ENCODE measurements around the gene PIP4K2A. TPM values are rescaled to one million over a fixed set of nuclear protein-coding genes. Genes with fewer than 3 reads are reported as not detected.

The PIP4K2A gene
- total and polyA plus RNA-seq, 2 donors (not counting 3 experiments of a cell fraction or from before 2014, with no cell fraction given) = 11.8 to 32.6 TPM

GRCh38 chr10:22693860-22694259 is 20.5 kb downstream of the PIP4K2A start:
- TF ChIP-seq, protein P1, sequence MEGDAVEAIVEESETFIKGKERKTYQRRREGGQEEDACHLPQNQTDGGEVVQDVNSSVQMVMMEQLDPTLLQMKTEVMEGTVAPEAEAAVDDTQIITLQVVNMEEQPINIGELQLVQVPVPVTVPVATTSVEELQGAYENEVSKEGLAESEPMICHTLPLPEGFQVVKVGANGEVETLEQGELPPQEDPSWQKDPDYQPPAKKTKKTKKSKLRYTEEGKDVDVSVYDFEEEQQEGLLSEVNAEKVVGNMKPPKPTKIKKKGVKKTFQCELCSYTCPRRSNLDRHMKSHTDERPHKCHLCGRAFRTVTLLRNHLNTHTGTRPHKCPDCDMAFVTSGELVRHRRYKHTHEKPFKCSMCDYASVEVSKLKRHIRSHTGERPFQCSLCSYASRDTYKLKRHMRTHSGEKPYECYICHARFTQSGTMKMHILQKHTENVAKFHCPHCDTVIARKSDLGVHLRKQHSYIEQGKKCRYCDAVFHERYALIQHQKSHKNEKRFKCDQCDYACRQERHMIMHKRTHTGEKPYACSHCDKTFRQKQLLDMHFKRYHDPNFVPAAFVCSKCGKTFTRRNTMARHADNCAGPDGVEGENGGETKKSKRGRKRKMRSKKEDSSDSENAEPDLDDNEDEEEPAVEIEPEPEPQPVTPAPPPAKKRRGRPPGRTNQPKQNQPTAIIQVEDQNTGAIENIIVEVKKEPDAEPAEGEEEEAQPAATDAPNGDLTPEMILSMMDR (IDR thresholded peaks at IDR 0.05; ENCODE audit: extremely low read depth in 1 of 2, insufficient read depth in 1 of 2, low read depth in 1 of 2, low read length in 2 of 2) = no peak
- TF ChIP-seq MYC (IDR thresholded peaks at IDR 0.05; ENCODE audit: low read depth, low read length) = no peak
- TF ChIP-seq JUN (IDR thresholded peaks at IDR 0.05; ENCODE audit: borderline replicate concordance, insufficient read depth, insufficient read length, low read depth) = no peak
- TF ChIP-seq EZH2 (IDR thresholded peaks at IDR 0.05; ENCODE audit: borderline replicate concordance, low read depth, low read length, severe bottlenecking) = no peak
- TF ChIP-seq FOS (IDR thresholded peaks at IDR 0.05; ENCODE audit: borderline replicate concordance, insufficient read depth, low read length) = no peak
- no peak for TF ChIP-seq POLR2AphosphoS5 (IDR thresholded peaks at IDR 0.05; ENCODE audit: insufficient read depth, low read depth, low read length)
- TF ChIP-seq POLR2A (IDR thresholded peaks at IDR 0.05; ENCODE audit: low read depth, low read length) = no peak
- no peak for TF ChIP-seq GATA2 (IDR thresholded peaks at IDR 0.05; ENCODE audit: insufficient read depth, insufficient read length, low read depth, low read length)
- TF ChIP-seq MAX (IDR thresholded peaks at IDR 0.05; ENCODE audit: insufficient read depth, insufficient read length) = no peak
- H3K27me3 ChIP-seq (ENCODE audit: control insufficient read depth in 2 of 2, insufficient read depth in 2 of 2, low read length in 2 of 2) = no peaks in the 10 kb centered on the region
- peaks cover 32% of the 10 kb centered on the region for H3K79me2 ChIP-seq (ENCODE audit: control insufficient read depth, insufficient read depth, low read length)
- no peak overlapping the region for H3K27ac ChIP-seq (ENCODE audit: insufficient read depth, low read depth, low read length)
- no peaks in the 10 kb centered on the region for H3K4me1 ChIP-seq (ENCODE audit: control insufficient read depth, extremely low read depth, insufficient read depth, low read length)
- no peaks in the 10 kb centered on the region for H3K9me3 ChIP-seq (replicated peaks; ENCODE audit: control insufficient read depth, insufficient read depth, low read length)
- no TSS peak for BruUV-seq (replicated peaks)
- ChIA-PET CTCF (interaction anchor here (0.9 to 1.3 kb wide), 6 partner anchors 10 to 37 kb away, joined by 3 to 8 read pairs (median 4); no protein-coding TSS in a partner anchor), POLR2A (no interaction called here)
- dilution Hi-C loops (cut with MboI; ENCODE audit: extremely low pct_ligation_motif_present, low sequenced_read_pairs) = no loop called here
- H3K4me2 ChIP-seq (ENCODE audit: insufficient read depth, low read length) = no peak overlapping the region
- H3K4me3 ChIP-seq (replicated peaks in 1 of 3; ENCODE audit: insufficient read depth in 1 of 3, low read depth in 1 of 3, low read length in 3 of 3) = no peak overlapping the region
- H3K9ac ChIP-seq (replicated peaks; ENCODE audit: extremely low read depth, insufficient read depth, low read length) = no peak overlapping the region
- intact Hi-C loops (cut with micrococcal nuclease) = no loop called here
- no peaks in the 10 kb centered on the region for H3K36me3 ChIP-seq (ENCODE audit: control insufficient read depth in 2 of 2, extremely low read depth in 1 of 2, insufficient read depth in 2 of 2, low read length in 2 of 2)
- H4K20me1 ChIP-seq (replicated peaks; ENCODE audit: control insufficient read depth, extremely low read depth, insufficient read depth, low read length) = no peaks in the 10 kb centered on the region
- H2AFZ ChIP-seq (ENCODE audit: low read depth, low read length) = no peak overlapping the region
- DNase-seq (ENCODE audit: low read depth, low spot score) (no peak), FAIRE-seq (no peak)
- peaks cover 2% of the 10 kb centered on the region for H3K9me1 ChIP-seq (replicated peaks; ENCODE audit: control insufficient read depth, extremely low read depth, insufficient read depth, low read length)
